Stimulated activated CD4-positive, alpha-beta T cell treated with anti-CD3 and anti-CD28 coated beads, Interleukin-15, amount 100 ng/mL, for 48 hours (primary cell): ENCODE measurements around the gene TMEM54.
A peak's percentile ranks its signal among the peaks of the same experiment; 100 is the strongest.

Experiments
- DNase-seq, 2 donors: peaks; one replicate each; pipeline ENCODE4 v3.0.0-alpha.2; 2020; ENCODE audit warnings: low read depth in 2 of 2

Gene TMEM54

GRCh38 chr1:32881871-32882850 is 19.0 kb downstream of the TMEM54 start:
- DNase-seq: no peak

DNA sequence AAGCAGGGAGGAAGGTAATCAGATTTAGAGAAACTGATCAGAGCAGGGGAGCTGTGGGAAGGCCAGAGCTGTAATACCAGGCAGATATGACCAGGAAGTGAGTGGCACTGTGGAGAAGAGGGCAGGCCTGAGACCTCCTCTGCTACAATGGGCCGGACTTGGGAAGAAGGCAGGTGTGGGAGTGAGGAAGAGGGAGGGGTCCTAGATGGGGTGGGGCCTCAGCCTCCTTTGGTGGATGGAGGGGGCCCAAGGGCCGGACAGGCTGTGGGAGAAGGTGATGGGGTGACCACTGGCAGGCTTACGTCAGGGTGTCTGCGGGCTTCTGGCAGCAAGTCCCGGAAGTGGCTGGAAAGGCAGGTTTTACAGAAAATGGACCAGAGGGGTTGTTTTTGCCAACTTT is 19.9 kb downstream of the TMEM54 start:
- DNase-seq: no peak

DNA sequence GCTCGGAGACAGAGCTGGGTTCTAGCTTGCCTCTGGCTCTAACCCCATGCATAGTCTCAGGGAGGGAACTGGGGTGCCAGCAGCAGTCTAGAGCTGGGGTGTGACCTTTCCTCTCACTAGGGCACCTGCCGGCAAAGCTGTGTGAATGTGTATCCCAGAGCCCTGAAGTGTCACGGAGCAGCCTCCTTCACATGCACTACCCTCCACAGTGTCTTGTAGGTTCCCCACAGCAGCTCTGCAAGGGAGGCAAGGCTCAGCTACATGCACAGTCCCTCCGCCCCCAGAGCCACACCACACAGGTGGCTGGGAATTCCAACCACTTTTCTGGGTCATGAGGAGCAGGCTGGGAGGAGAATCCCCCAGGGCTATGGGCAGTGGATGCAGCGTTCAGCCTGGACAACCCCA is 22.6 kb downstream of the TMEM54 start:
- DNase-seq: no peak

DNA sequence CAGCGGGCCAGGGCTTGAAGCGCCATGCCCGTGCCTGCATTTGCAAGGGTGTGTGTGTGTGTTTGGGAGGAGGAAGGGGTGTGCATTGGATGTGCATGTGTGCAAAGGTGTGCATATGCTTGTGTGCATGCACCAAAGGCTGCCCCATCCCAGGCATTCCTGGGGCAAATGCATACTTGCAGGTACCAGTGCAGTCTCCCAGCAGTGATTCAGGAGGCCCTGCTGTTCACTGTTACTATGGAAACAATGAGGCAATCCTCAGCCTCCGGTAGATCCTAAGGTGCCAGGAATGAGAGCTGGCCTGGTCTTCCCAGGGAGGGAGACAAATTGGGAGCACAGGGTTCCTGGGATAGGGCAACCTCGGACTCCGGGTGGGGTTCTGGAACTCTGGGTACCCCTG is 23.0 kb downstream of the TMEM54 start:
- no peak for DNase-seq

DNA sequence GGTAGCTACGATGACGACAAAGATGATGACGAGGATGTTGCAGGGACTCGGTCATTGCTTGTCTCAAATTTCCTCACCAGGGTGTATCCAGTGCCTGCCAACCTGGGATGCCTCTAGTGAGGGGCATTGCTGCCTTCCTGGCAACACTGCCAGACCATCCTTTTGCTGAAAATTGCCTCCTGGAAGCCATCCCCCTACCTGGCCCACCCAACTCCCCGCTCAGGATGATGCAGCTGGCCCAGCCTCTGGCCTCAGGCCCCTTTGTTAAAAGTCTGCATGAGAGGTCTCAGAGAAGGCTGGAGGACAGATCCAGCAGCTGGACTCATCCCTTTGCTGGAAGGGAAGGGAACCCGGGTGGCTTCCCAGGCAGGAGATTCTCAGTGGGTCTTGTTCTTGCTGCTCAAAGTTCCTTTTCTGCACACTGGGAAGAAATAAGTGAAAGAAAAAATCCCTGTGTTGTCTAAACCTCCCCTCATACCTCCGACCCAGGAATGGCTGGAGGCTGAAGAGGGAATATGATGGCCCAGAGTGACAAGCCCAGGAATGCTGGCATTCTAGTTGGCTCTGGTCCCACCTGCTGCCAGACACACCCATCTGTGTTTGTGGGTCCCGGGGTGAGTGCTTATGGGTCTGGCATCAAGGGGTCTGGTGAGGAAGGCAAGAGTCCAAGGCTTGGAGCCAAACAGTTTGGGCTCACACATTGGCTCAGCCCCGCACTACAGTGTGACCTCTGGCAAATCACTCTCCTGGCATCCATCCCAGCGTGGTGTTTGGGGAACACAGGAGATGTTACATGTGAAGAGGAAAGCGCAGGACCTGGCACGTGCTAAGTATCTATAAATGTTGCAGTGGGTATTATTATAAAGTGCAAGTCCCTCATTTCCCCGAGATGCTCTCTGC is 23.7 kb downstream of the TMEM54 start:
- DNase-seq: no peak

DNA sequence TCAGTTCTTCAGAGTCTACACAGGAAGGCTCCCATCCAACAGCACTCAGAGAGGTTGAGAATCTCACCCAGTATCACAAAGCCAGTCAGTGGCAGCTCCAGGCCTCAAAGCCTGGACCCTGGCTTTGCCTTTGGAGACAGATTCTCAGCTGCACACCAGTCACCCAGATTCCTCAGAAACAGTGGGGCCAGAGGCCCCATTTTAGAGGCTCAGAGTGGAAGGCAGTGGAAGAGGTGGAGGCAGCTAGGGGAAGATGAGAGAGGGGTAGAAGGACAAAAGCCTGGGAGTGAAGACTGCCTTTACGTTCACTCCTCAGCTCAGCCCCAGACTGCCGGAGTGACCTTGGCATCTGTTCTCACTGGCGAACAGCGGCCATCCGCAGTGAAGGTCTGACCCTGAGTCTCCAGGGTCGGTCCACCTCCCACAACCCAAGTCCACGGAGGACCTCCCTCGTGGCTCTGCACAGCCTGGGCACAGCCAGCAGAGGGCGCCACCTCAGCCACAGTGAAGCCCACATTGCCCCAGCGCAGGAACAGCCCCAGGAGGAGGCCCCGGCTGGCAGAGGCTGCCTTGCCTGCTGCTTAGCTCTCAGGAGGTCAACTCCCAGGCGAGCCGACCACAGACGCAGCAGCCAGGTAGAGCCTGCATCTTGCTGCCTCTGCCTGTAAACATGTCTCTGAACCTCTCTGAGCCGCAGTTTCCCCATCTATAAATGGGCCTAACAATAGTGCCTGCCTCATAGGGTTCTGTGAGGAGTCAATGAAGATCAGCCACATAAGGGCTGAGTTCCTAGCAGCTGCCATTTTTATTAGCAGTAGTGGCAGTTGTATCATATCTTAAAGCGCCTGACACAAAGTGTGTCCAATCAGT is 24.6 kb downstream of the TMEM54 start:
- peak in 1 of 2 donors; percentile 61 for DNase-seq

DNA sequence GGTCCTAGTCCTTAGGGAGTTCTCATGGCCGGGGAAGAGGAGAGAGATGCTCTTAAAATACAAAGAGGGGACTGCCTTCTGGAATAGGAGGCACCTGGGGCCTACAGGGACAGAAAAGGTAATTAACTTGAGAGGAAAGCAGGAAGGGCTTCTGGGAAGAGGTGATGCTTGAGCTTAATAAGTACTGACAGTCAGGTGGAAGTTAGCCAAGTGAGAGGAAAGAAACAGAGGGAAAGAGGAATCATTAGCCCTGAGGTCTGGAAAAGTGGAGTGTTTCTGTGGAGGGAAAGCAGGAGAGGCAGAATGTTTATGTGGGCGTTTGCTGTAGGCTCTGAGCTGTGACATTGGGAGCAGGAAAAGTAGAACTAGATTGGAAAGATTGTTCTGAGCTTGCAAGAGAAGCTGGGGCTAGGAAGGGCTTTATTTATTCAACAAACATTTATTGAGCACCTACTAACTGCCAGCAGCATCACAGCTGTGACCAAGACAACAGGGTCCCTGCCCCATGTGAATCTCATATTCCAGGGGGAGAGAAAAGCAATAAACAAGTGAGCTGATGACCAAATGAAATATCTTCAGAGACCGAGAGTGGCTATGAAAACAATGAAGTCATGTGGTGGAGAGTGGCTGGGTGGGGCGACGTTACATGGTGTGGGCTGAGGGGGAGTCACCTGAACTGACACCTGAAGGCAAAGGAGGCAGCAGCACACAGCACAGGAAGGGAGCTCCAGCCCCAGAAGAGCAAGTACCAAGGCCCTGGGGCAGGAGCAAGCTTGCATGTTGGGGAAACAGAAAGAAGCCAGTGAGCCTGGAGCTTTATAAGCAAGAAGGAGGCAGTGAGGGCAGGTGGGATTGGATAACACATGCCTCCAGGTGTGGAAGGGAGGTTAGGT is 26.1 kb downstream of the TMEM54 start:
- no peak for DNase-seq

- no peak for DNase-seq
These were observed 27.7 kb downstream of the TMEM54 start for GRCh38 chr1:32873484-32873883.

DNA sequence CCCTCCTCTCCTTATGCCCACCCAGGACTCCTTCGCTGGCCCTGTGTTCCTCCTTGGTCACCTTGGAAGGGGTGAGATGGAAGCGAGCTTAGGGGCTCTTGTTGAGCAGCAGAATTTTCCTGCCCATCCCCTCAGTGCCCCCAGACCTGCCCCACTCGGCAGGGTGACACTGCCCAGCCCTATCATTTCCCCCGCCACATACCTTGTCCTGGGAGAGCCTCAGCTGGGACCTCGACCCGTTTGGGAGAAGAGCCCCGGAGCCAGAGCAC is 29.1 kb downstream of the TMEM54 start:
- DNase-seq: no peak

- DNase-seq: no peak
These were observed 29.6 kb downstream of the TMEM54 start for GRCh38 chr1:32871364-32872191.

DNA sequence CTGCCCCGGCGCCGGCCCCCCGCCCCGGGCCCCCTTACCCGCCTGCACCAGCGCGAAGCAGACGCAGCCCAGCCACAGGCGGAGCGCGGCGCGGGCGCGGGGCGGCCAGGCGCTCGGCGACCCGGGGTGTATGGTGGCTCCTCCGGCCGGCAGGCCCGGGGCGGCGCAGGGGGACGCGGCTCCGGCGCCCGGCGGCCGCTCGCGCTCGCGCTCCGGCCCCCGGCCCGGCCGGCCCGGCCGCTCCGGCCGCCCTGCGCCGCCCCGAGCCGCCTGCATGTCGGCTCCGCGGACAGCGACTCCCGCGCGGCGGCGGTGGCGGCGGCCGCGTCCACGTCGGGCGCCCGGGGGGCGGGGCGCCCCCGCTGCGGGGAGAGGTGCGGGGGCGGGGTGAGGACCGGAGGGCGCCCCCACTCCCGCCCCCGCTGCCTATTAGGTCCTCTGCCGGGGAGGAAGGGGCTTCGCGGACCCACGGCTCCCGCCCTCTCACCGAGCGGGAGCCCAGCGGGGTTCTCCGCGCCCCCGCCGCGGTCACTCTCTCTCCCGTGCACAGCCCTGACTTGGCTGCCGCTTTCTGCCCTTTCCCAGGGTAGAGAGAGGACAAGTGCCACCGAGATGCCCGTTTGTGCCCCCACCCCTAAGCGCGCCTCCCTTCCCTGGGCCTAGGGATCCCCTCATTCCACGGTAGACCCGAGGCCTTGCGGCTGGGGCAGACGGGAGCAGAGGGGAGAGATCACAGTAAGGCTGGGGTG is 30.4 kb downstream of the TMEM54 start, which contains the start of gene FNDC5:
TSS of gene FNDC5 (minus strand) at position 298 of the 749 bp plus-strand sequence.
- DNase-seq: no peak

- DNase-seq: no peak
These were observed 31.1 kb downstream of the TMEM54 start for GRCh38 chr1:32869923-32870614.

DNA sequence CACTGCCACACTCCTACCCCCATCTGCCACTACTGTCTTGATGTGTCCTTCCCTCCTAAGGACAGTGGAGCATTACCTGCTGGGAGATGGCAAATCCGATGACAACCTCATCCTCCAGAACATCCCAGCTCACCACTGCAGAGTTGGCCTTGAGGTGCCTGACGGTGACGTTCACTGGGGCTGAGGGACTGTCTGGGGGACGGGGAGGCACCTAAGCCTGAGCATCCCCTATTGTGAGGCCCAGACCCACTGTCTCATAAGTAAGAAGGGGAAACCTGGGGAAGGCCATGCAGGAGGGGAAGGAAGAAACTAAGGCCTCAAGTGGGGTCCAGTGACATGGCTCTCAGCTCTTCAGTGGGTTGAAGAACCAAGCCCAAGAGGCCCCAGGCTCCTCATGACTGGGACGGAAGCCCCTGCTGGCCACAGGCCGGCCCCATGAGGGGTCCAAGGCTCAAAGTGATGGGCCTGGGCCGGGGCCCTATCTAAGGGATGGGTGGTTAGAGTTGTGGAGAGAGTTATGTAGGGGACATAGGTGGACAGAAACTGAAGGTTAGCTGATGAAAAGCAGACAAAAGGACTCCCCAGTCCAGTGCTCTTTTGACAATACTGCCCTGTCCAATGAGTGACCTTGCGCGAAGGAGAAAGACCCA is 32.3 kb downstream of the TMEM54 start:
- DNase-seq: no peak

GRCh38 chr1:32868085-32868484 is 33.1 kb downstream of the TMEM54 start:
- no peak for DNase-seq

- DNase-seq: no peak
These were observed 33.5 kb downstream of the TMEM54 start for GRCh38 chr1:32867671-32868070.

DNA sequence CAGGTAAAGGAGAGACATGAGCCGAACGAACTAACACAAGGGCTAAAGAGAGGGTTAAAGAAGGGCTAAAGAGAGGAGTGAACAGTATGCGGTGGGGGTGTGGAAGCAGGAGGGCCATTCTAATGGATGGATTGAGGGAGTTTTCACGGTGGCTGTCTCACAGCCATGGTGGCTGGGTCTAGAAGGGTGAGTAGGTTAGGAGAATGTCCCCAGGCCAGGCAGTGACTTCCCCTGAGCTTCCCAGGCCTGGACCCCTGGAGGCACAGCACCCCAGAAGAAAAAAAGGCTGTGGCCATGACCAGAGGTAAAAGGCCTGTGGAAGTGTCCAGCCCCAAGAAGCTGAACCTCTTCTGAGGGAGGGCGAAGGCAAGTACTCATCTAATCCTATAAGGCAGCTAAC is 34.0 kb downstream of the TMEM54 start:
- DNase-seq: no peak

DNA sequence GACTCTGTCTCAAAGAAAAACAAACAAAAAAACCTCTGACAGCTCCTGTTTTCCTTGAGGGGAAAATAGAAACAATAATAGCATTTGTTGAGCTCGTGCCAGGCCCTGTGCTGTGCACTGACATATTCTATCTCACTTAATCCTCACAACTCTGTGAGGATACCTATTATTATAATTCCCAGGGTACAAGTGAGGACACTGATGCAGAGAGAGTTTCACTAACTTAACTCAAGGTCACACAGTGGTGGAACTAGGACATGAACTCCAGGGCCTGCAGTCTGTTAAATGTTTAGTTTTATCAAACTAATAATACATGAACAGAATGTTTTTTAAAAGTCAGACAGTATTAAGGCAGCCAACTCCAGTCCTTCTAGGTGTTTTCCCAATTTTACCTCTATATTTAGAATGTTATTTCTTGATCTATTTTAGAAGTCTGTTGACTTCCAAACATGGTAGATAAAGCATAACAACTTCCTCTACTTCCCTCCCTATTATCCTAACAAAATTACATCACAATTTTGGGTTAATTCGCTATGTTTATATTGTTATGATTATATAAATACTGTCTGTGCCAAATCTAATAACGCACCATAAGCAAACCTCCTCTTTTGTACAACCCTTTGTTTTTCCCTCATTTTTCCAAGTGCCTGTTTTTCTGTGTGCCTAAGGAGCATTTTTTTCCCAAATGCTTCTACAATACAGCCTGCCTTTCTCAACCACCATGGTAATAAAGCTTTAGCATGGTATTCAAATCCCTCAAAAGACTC is 35.4 kb downstream of the TMEM54 start:
- no peak for DNase-seq
